Epithelial cell of prostate (primary cell): Measurements from ENCODE around the gene SPAG17.

Experiments
- DNase-seq: peaks from one replicate; pipeline ENCODE4 v3.0.0-alpha.2; 2011; ENCODE audit warnings: low read depth, low spot score
- H3K27ac ChIP-seq: fragments of 450-650 bp; 2 replicates; pipeline ENCODE4 v1.5.1; 2017; ENCODE audit warnings: mild to moderate bottlenecking

Gene SPAG17

DNA sequence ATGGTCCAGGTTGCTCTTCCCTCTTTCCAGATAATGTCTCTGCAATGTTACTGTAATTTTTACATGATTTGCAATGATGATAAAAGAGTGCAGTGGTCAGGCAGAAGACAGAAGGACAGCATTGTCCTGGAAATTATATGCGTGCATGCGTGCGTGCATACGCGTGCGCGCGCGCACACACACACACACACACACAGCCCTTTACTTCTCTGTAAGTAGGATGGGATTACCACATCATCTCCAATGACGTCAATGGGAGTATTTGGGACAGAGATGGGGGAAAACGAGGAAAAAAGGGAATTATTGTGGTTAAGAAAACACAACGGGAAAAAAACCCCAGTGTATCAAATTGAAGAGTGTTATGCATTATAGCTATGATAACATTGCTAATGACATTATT lies 99.7 kb downstream of the SPAG17 start:
- H3K27ac ChIP-seq: no peak overlapping the region
- no peak for DNase-seq

DNA sequence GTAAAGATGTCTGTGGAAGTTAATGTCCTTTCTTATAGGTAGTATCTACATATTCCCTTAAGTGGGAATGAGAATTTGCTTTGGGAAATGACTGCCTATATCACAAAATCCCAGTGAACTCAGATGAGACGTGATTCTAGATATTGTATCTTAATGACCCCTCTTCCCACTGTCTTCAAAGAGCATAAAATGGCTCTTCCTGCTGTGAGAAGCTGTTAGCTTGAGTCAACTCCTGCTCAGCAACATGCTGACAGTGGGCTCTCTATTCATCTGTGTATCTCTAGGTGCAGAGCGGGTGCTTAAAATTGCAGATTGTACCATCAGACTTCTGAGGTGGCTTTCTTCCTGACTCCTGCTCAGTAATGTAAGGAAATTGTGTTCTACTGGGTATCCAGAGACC lies 100.6 kb downstream of the SPAG17 start:
- DNase-seq: no peak
- H3K27ac ChIP-seq: no peak overlapping the region

- no peak overlapping the region for H3K27ac ChIP-seq
- DNase-seq: no peak
Observed at GRCh38 chr1:118082984-118083383, 102.0 kb downstream of the SPAG17 start.

- no peak for DNase-seq
- H3K27ac ChIP-seq: no peak overlapping the region
Observed at GRCh38 chr1:118081387-118081786, 103.6 kb downstream of the SPAG17 start.

- no peak overlapping the region for H3K27ac ChIP-seq
- DNase-seq: no peak
Observed at GRCh38 chr1:118077331-118078045, 107.5 kb downstream of the SPAG17 start.

- peak; percentile 37 for DNase-seq
- H3K27ac ChIP-seq: no peak overlapping the region
Observed at GRCh38 chr1:118075116-118075515, 109.9 kb downstream of the SPAG17 start.

- DNase-seq: no peak
- no peak overlapping the region for H3K27ac ChIP-seq
Observed at GRCh38 chr1:118073648-118074435, 111.2 kb downstream of the SPAG17 start.

DNA sequence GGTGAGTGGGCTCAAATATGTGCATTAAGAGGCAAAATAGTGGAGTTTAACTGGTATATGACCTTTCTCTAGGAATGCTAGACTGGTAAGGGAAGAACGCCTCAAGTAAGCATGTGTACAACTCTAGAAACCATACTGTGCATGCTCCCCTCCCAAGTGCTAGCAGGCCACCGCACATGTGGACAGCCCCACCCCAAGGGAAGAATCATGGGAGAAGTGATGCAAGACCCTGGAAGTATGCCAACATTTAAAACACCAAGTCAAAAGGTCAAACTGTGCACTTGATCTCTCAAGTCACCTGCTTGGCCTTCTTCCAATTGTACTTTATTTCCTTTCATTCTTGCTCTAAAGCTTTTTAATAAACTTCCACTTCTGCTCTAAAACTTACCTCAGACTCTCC lies 135.0 kb downstream of the SPAG17 start:
- DNase-seq: no peak
- H3K27ac ChIP-seq: no peak overlapping the region

DNA sequence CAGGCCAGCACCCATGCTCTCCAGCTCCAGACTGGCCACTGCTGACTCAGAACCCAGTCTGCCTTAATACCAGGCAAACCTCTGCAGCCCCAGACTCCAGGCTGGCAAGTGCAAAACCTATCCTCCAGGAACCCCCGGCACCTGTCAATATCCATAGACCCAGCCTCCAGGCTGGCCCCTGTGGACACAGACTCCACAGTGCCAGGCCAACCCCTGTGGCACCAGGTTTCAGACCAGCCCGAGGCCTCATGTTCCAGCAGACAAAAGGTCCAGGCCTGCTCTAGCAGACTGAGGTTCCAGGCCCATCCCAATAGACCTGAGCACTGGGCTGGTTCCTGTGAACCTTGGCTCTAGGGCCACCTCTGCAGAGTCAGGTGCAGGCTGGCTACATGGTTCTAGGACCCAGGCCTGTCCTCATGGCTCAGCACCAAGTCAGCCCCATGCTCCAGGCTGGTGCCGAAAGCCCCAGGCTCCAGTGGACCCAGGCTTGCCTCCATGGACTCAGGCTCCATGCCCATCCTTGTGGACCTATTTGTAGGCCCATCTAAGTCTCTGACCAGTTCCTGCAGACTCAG lies 137.3 kb downstream of the SPAG17 start:
- H3K27ac ChIP-seq: no peak overlapping the region

GRCh38 chr1:118047006-118047649 lies 137.9 kb downstream of the SPAG17 start:
- DNase-seq: no peak
- no peak overlapping the region for H3K27ac ChIP-seq

More for the DNA sequence above, 137.3 kb downstream of the SPAG17 start:
- DNase-seq: no peak

DNA sequence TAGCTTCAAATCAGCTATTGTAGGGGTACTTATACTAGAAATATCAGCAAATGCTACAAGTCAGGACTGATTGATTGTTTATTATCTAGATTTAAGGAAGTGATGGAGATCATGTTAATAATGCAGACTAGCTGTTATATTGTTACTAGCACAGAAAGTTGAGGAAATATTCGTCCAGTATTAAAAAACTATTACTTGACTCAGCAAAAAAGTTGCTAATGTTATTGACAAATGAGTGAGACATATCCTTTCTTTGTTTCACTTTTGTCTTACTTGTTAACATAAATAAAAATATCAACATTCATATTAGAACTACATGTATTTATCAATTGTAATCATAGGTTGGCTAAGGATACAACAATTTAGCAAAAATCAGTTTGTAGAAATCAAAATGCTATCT lies 141.4 kb downstream of the SPAG17 start:
- H3K27ac ChIP-seq: no peak overlapping the region
- DNase-seq: no peak

DNA sequence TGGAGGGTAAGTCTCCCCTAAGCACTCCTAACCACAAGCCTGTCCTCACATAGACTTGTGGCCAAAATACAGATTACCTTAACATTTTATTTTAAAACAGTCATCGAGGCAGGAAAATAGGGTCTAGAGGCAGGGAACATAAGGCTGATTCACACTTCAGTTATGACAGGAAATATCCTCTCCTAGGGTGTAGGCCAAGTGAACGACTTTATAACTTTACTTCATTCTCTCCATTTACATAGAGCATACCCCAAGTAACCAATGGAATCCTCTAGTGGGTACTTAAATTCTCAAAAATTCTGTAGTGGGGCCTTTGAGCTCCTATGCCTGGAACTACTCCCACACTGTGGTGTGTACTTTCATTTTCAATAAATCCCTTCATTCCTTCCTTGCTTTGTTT lies 142.5 kb downstream of the SPAG17 start:
- no peak overlapping the region for H3K27ac ChIP-seq
- DNase-seq: no peak

DNA sequence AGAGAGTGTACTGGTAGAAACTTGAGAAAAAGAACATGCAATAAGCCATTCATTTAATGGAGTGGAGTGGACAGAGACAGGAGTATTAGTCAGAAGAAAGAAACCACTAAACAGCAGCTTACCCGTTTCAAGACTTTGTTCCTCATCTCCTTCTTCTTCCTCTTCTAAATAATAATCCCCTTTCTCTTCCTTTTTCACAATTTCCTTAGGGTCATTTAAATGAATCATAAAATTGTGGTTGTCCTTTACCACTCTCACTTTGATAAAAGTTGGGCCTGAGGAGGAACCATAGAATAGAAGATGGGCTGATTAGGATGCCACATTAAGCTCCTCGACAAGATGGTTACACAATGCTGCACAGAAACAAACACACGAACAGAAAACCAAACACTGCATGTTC lies 145.9 kb downstream of the SPAG17 start:
- no peak overlapping the region for H3K27ac ChIP-seq
- DNase-seq: no peak

GRCh38 chr1:118032883-118033282 lies 152.1 kb downstream of the SPAG17 start:
- H3K27ac ChIP-seq: no peak overlapping the region

DNA sequence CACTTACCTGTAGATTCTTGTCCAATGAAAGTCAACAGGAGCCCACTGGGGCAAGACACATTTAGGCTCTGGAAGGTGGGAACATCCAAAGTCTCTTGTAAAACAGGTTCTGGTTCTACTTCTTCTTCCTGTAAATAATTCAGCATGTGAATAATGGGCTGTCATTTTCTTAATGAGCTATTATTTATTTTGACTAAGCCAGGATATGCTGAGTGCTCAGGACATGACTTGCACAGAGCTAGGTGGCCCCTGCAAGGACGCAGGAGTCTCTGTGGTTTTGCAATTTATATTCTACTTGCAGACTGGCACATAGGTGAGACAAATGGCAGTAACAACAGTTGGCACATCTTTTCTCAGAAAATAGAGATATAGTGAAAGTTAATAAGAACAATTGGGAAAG lies 156.8 kb downstream of the SPAG17 start:
- peak; percentile 18 for DNase-seq
- H3K27ac ChIP-seq: no peak overlapping the region

More at GRCh38 chr1:118032883-118033282, 152.1 kb downstream of the SPAG17 start:
- DNase-seq: peak; percentile 6

GRCh38 chr1:118023199-118023598 lies 161.8 kb downstream of the SPAG17 start:
- H3K27ac ChIP-seq: no peak overlapping the region
- DNase-seq: no peak

DNA sequence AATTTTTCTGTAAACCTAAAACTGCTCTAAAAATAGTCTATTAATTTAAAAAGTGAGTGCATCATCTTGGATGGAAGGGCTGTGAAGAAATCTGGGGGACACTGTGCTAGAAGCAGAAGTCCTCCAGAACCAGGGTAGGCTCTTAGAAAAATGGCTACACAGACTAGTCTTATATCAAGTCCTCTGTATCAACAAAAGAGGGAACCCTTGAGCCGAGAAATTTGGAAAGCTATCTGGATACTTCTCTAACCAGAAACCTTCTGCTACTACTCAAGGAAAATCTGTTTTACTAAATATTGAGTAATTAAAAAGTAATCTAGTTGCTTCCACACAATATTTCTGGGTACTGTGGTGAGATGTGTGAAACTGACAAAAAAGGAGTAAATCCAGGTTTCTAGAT lies 163.4 kb downstream of the SPAG17 start:
- no peak for DNase-seq
- no peak overlapping the region for H3K27ac ChIP-seq

DNA sequence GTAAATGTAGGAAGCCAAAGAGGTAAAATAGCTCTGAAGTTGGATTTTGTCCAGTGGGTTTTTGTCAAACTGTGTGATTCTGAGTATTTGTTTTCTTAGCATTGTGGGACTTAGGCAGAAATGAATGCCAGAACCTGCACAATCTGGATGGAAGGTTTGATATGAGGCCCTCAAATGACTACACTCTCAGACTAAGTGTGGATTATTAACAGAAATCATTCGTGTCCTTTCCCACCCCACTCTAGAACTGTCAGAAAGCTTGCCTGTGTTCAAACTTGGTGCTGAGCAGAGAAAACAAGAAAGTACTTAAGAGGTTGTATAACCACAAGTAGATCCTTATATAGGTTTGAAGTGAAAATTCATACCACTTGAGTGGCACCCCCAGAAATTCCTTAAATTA lies 167.0 kb downstream of the SPAG17 start:
- no peak overlapping the region for H3K27ac ChIP-seq
- no peak for DNase-seq

- DNase-seq: no peak
- H3K27ac ChIP-seq: no peak overlapping the region
Observed at GRCh38 chr1:118013938-118014337, 171.1 kb downstream of the SPAG17 start.

- H3K27ac ChIP-seq: no peak overlapping the region
- DNase-seq: no peak
Observed at GRCh38 chr1:118013336-118013735, 171.7 kb downstream of the SPAG17 start.
